Natural killer cell (primary cell): Measurements from ENCODE around the gene GAPDH. TPM values are rescaled to one million over a fixed set of nuclear protein-coding genes. Genes with fewer than 3 reads are reported as not detected.
"Not testable (repeated sequence)": the region's sequence is repeated elsewhere in the genome, so short reads cannot be mapped to it uniquely, and the experiment has no call there.

Experiments used
- ATAC-seq, 3 donors: fragments of 150-1000 bp in 2 of 3; fragments of 200-7000 bp in 1 of 3; cut with Tn5 transposase; 1 replicate in 1 of 3; 2 replicates in 2 of 3; pipeline ENCODE4 v1.10.0; 2021; ENCODE audit warnings: mild to moderate bottlenecking in 2 of 3, moderate library complexity in 2 of 3
- DNase-seq, 2 donors: peaks; one replicate each; pipeline versions ENCODE4 v3.0.0 to v3.0.0-alpha.2; 2013 to 2021; ENCODE audit warnings: mixed read lengths in 1 of 2
- H3K27ac ChIP-seq: one replicate; pipeline ENCODE4 v1.5.1; 2013; ENCODE audit warnings: mild to moderate bottlenecking, low read length
- H3K27me3 ChIP-seq: one replicate; pipeline ENCODE4 v1.6.1; 2013; ENCODE audit warnings: low read length; ENCODE audit not compliant: control insufficient read depth, insufficient read depth
- H3K36me3 ChIP-seq: one replicate; pipeline ENCODE4 v1.6.1; 2013; ENCODE audit warnings: low read length; ENCODE audit not compliant: control insufficient read depth, insufficient read depth
- H3K4me1 ChIP-seq: one replicate; pipeline ENCODE4 v1.6.1; 2013; ENCODE audit warnings: low read length; ENCODE audit not compliant: control insufficient read depth, insufficient read depth
- H3K4me3 ChIP-seq: one replicate; pipeline ENCODE4 v1.5.1; 2013; ENCODE audit warnings: low read length
- H3K9me3 ChIP-seq: one replicate; pipeline ENCODE4 v1.6.1; 2013; ENCODE audit warnings: low read length; ENCODE audit not compliant: control insufficient read depth, insufficient read depth
- H3K27ac Mint-ChIP-seq, 2 donors: one replicate each; pipeline ENCODE4 v1.8.0; 2022; ENCODE audit warnings: mild to moderate bottlenecking in 2 of 2, mixed read lengths in 2 of 2, moderate library complexity in 1 of 2
- H3K27me3 Mint-ChIP-seq, 2 donors: one replicate each; pipeline ENCODE4 v1.8.0; 2022; ENCODE audit warnings: low read depth in 2 of 2, mixed read lengths in 2 of 2
- H3K36me3 Mint-ChIP-seq: one replicate; pipeline ENCODE4 v1.8.0; 2022; ENCODE audit warnings: mixed read lengths
- H3K4me1 Mint-ChIP-seq, 2 donors: one replicate each; pipeline ENCODE4 v1.8.0; 2022; ENCODE audit warnings: mixed read lengths in 2 of 2
- H3K4me3 Mint-ChIP-seq: one replicate; pipeline ENCODE4 v1.8.0; 2022; ENCODE audit warnings: mild to moderate bottlenecking, moderate library complexity, mixed read lengths
- H3K9me3 Mint-ChIP-seq, 2 donors: one replicate each; pipeline ENCODE4 v1.8.0; 2022; ENCODE audit warnings: mixed read lengths in 2 of 2
- WGBS: methylation state at CpG from one replicate; pipeline ENCODE4 v1.1.7; 2013; ENCODE audit warnings: missing lambda C conversion rate; ENCODE audit not compliant: insufficient coverage; 5-methylcytosine and 5-hydroxymethylcytosine counted together
- intact Hi-C: fragments of 100-400 bp; cut with micrococcal nuclease; formaldehyde crosslinking; loops from one replicate; pipeline ENCODE4 v1.14.2; 2022
- total RNA-seq, 4 donors: library from RNA; stranded (reverse); fragments of 120-200 nt in 1 of 4; gene quantifications; one replicate each; pipeline versions ENCODE4 v1.2.3 to v1.2.4, GENCODE V29; 2013 to 2022
- TF ChIP-seq, protein P1 (sequence below): fragments of 200-600 bp; IDR thresholded peaks from one replicate; pipeline ENCODE4 v1.8.0; 2022; ENCODE audit warnings: antibody characterized with exemption

GAPDH gene
- 100 to 1,000 TPM; 606 to 729 (median 642) TPM for total RNA-seq
- total RNA-seq (2013): 779 TPM

DNA sequence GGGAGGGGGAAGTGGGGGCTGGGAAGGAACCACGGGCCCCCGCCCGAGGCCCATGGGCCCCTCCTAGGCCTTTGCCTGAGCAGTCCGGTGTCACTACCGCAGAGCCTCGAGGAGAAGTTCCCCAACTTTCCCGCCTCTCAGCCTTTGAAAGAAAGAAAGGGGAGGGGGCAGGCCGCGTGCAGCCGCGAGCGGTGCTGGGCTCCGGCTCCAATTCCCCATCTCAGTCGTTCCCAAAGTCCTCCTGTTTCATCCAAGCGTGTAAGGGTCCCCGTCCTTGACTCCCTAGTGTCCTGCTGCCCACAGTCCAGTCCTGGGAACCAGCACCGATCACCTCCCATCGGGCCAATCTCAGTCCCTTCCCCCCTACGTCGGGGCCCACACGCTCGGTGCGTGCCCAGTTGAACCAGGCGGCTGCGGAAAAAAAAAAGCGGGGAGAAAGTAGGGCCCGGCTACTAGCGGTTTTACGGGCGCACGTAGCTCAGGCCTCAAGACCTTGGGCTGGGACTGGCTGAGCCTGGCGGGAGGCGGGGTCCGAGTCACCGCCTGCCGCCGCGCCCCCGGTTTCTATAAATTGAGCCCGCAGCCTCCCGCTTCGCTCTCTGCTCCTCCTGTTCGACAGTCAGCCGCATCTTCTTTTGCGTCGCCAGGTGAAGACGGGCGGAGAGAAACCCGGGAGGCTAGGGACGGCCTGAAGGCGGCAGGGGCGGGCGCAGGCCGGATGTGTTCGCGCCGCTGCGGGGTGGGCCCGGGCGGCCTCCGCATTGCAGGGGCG is at the start of gene GAPDH:
TSS of gene GAPDH (plus strand) at position 595 of the 772 bp plus-strand sequence. CDS start 316 bp downstream, outside the sequence.
- Histone ChIP-seq H3K4me1 (peaks cover 58% of the 10 kb centered on the region), H3K36me3 (peaks cover 51% of the 10 kb centered on the region), H3K9me3 (no peaks in the 10 kb centered on the region), H3K27ac (peak within 1 kb of the TSS; percentile 92), H3K4me3 (peak within 1 kb of the TSS; percentile 99), H3K27me3 (no peaks in the 10 kb centered on the region)
- Mint-ChIP-seq H3K9me3 (no peaks in the 10 kb centered on the region), H3K27ac (peak within 1 kb of the TSS; percentile 96 to 98), H3K36me3 (peaks cover 11% of the 10 kb centered on the region), H3K27me3 (no peaks in the 10 kb centered on the region), H3K4me1 (peaks cover 29 to 52% of the 10 kb centered on the region in 2 donors), H3K4me3 (peak within 1 kb of the TSS; percentile 97)
- ATAC-seq (peak; percentile 53 to 77 (median 71)), DNase-seq (peak; percentile 81 to 90)
- intact Hi-C loops: loop anchor here (2.0 to 10.0 kb wide), 5 partner anchors 63 to 469 kb away; partner anchors contain the start of genes CHD4 and VAMP1
- TF ChIP-seq, protein P1, sequence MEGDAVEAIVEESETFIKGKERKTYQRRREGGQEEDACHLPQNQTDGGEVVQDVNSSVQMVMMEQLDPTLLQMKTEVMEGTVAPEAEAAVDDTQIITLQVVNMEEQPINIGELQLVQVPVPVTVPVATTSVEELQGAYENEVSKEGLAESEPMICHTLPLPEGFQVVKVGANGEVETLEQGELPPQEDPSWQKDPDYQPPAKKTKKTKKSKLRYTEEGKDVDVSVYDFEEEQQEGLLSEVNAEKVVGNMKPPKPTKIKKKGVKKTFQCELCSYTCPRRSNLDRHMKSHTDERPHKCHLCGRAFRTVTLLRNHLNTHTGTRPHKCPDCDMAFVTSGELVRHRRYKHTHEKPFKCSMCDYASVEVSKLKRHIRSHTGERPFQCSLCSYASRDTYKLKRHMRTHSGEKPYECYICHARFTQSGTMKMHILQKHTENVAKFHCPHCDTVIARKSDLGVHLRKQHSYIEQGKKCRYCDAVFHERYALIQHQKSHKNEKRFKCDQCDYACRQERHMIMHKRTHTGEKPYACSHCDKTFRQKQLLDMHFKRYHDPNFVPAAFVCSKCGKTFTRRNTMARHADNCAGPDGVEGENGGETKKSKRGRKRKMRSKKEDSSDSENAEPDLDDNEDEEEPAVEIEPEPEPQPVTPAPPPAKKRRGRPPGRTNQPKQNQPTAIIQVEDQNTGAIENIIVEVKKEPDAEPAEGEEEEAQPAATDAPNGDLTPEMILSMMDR: no peak
- under 1% methylated on average over 62 of the region's 62 CpGs for WGBS

DNA sequence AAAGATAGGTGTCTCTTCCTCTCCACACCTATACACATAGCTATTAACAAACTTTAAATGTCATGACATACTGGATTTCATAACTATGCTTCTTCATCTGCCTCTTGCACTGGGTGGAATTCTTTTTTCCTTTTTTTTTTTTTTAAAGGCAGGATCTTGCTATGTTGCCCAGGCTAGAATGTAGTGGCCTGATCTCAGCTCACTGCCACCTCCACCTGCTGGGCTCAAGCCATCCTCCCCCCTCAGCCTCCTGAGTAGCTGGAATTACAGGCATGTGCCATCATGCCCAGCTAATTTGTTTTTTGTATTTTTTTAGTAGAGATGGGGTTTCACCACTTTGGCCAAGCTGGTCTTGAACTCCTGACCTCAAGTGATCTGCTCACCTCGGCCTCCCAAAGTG is 46.1 kb upstream of the GAPDH start:
- no peak overlapping the region for H3K27ac ChIP-seq
- H3K4me1 Mint-ChIP-seq: peaks cover 12 to 15% of the 10 kb centered on the region in 2 donors
- H3K9me3 Mint-ChIP-seq: no peaks in the 10 kb centered on the region
- no peak overlapping the region for H3K4me3 Mint-ChIP-seq
- intact Hi-C loops: no loop called here
- 100% methylated on average over 1 of the region's 1 CpG for WGBS
- no peak for ATAC-seq
- no peak for DNase-seq
- no peak overlapping the region for H3K4me3 ChIP-seq
- H3K4me1 ChIP-seq: peaks cover 8% of the 10 kb centered on the region
- no peaks in the 10 kb centered on the region for H3K9me3 ChIP-seq
- TF ChIP-seq, protein P1: no peak
- no peaks in the 10 kb centered on the region for H3K27me3 Mint-ChIP-seq
- peaks cover 10% of the 10 kb centered on the region for H3K36me3 ChIP-seq
- no peaks in the 10 kb centered on the region for H3K36me3 Mint-ChIP-seq
- no peaks in the 10 kb centered on the region for H3K27me3 ChIP-seq
- H3K27ac Mint-ChIP-seq: no peak overlapping the region

DNA sequence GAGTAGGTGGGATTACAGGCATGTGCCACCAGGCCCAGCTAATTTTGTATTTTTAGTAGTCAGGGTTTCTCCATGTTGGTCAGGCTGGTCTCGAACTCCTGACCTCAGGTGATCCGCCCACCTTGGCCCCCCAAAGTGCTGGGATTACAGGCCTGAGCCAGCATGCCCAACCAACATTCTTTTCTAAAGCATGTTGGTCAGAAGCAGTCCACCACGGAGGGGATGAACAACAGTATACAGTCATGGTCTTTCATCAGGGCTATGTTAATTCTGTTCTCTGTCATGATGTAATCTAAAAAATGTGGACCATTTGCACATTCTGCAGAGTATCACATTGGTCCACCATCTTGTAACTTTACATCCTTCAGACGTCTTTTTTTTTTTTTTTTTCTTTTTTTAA is 44.9 kb upstream of the GAPDH start:
- TF ChIP-seq, protein P1: no peak
- Mint-ChIP-seq H3K4me1 (peaks cover 20 to 24% of the 10 kb centered on the region in 2 donors), H3K9me3 (no peaks in the 10 kb centered on the region), H3K27ac (no peak overlapping the region), H3K4me3 (no peak overlapping the region), H3K36me3 (no peaks in the 10 kb centered on the region), H3K27me3 (no peaks in the 10 kb centered on the region)
- Histone ChIP-seq H3K27ac (no peak overlapping the region), H3K36me3 (peaks cover 10% of the 10 kb centered on the region), H3K27me3 (no peaks in the 10 kb centered on the region), H3K9me3 (no peaks in the 10 kb centered on the region), H3K4me3 (no peak overlapping the region), H3K4me1 (peaks cover 10% of the 10 kb centered on the region)
- WGBS: 89% methylated on average over 4 of the region's 4 CpGs
- intact Hi-C loops: no loop called here
- DNase-seq: no peak
- ATAC-seq: no peak

DNA sequence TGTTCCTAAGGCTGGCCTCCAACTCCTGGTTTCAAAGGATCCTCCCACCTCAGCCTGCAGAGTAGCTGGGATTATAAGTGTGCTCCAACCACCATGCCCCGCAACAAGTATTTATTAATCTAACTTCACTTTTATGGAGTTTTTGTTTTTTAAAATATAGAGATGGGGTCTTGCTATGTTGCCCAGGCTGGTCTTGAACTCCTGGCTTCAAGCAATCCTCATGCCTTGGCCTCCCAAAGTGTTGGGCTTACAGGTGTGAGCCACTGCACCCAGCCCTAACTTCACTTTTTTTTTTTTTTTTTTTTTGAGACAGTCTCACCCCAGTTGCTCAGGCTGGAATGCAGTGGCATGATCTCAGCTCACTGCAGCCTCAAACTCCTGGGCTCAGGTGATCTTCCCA is 43.6 kb upstream of the GAPDH start:
- not testable (repeated sequence) for H3K4me3 ChIP-seq, H3K9me3 Mint-ChIP-seq, ATAC-seq, DNase-seq, H3K27me3 ChIP-seq, H3K27ac ChIP-seq, H3K27me3 Mint-ChIP-seq, H3K9me3 ChIP-seq, H3K4me3 Mint-ChIP-seq, H3K27ac Mint-ChIP-seq, H3K36me3 Mint-ChIP-seq
- H3K4me1 ChIP-seq: peaks cover 13% of the 10 kb centered on the region
- no CpG with 5 or more reads among the region's 1 CpG for WGBS
- peaks cover 32 to 37% of the 10 kb centered on the region in 2 donors for H3K4me1 Mint-ChIP-seq
- intact Hi-C loops: loop anchor here (5.0 to 10.0 kb wide), 2 partner anchors 38 to 194 kb away; partner anchors contain the start of genes TAPBPL and ZNF384
- peaks cover 15% of the 10 kb centered on the region for H3K36me3 ChIP-seq
